HG02852 (cell line): ENCODE measurements around the gene NRCAM.

Experiments used
- ATAC-seq: cut with Tn5 transposase; IDR thresholded peaks from one replicate; pipeline ENCODE4 v1.9.1; 2021; ENCODE audit warnings: mild to moderate bottlenecking, moderate library complexity; ENCODE audit not compliant: unreplicated experiment

Gene NRCAM

DNA sequence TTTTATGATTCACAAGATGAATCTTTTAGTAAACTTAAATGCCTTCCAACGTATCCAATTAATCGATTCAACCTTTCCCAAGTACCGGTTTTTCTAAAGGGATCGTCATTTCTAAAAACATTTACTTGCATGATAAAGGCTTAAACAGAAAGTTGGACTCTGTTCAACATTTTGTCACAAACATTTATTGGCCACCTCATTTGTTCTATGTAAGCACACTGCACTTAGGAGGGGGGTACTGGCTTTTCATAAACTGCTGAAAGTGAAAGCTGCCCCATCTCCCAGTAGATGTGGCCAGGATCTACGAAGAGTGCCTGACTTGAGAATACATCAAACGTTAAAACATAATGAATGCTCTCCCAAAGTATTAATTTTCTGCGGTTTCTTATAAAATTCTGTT is 288.8 kb downstream of the NRCAM start:
- ATAC-seq, result no peak

DNA sequence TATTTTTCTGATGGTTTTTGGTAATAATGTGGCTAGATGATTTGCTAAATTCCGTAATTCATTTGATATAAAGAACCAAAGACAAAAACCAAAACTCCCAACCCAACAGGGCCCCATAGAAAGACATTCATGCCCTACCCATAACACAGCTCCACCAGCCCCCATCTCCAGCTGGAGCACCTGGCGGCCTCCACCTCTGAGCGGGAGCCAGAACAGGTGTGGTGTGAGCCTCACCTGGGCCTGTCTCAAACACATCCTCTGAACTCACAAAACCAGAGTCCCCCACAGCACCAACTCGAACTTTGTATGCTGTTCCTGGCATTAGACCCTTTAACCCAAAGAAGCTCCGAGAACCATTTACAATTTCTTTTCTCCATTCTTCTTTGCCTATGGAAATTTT is 289.5 kb downstream of the NRCAM start:
- ATAC-seq, result no peak

DNA sequence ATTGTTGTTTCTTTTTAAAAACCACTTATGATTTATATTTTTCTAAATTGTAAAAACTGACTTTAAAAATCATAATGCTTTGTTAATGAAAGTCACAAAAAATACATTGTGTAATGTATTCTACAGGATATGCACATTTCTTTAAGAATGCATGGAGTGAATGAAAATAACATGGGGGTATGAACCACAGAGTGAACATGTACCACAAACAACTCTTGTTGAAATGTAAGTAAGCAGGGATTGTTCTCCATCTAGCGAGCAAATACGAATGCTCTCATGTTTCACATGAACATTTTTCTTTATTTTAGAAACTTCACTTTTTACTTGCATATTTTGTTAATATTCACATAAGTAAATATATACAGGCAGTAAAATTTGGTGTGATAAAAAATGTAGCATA is 290.5 kb downstream of the NRCAM start:
- ATAC-seq, result no peak

DNA sequence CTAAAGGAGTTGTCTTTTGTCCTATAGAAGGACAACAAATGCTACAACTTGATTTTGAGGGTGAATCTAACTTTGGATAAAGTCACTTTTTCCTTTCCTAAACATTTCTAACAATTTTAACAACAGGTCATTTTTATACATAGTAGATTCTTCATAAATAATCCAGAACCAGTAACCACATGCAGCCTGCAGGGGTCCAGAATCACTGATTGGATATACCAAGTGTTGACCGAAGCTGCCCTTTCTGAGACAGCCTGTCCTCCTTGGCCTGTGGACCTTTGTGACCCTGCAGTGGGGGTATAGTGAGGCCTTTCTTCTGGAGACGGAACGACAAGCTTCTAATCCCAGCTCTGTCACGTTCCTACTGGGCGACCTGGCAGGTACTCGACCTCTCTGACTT is 291.3 kb downstream of the NRCAM start:
- ATAC-seq, result no peak

DNA sequence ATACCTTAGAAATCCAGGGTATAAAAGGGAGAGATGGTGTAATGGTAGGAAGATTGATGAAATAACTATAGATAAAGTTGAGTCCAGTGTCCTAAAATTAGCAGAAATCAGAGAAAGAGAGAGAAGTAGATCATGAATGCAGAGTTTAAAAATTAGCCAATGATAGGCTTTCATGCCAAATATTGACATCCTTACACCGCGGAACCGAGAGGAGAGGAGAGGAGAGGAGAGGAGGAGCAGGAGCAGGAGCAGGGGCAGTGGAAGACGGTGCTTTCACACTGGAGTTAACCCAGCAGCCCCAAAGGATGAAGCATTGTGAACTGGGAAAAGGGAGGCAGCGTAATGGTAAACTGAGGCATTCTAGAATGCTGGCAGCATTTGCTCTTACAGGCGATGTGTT is 291.9 kb downstream of the NRCAM start:
- ATAC-seq, result no peak

DNA sequence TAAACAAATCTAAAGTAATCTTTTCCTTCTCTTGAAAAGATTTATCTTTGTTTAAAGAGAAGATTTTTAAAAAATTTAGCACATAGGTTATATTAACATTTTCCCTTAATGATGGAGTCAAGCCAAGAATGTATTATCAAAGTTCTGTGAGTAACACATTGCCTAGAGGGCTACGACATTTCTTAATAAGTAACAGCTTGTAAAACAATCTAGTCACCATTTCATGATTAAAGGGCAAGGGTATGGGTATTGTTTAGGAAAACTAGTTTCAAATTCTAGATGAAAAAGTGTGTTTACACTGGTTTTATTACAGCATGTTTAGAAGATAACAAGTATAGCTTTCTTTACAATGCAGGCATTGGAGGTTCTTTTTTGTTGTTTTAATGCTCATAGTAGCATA is 297.5 kb downstream of the NRCAM start:
- ATAC-seq, result no peak

DNA sequence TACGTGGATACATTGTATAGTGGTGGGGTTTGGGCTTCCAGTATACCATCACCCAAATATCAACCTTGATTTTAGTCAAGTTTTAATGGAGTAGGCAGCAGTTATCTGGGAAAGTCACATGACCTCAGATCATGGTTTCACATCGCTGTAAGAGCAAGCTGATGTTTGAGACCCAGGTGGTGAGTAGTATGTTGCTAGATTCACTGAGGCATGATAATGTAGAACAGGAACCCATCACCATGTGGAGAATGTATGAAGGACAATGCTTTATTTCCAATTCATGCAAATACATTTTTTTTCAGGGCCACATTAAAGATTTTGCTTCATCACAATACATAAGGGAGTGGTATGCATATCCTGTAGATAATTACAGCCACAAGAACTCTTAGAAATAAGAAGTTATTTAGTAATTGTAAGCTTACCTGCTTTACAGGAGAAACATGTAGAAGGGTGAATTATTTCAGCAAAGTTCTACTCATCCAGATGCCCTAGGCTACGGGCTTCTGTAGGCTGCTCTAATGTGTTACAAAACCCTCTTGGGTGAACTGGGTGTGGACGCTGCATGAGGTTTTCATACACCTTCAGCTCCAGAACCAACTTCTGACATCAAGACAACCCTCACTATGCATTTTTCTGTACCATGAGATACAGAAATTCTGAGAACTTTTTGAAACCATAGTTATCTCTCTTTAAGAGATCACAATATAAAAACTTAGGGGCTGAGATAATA is 298.5 kb downstream of the NRCAM start:
- ATAC-seq, result no peak

DNA sequence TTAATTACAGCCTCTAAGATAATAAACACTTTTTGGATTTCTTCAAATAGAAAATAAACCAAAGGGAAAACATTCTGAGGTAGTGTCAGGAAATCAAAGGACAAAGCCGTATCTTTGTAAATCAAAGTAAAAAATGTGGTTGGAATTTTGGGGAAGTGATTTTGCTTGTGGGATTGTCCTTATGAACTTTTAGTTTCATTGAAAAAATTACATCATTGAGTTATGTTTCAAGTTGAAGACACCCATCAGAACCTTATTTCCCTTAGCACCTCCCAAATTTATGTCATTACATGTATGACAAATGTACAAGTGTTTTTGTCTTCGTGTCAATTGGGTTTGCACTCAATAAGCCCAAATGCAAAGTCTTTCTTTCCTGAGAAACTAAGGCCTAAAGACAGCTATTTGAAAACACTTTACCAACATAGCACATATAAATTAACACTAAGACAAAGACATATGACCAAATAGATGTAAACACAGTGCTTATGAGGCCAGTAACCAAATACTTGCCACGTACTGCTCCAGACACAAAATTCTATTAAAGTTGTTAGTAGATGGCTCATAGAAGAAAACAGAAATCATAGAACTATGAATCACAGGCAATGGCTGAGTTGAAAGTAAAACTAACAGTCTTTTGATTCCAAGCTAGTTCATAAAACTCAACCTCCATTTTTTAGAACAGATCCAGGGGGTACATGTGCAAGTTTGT is 299.2 kb downstream of the NRCAM start:
- ATAC-seq, result no peak

DNA sequence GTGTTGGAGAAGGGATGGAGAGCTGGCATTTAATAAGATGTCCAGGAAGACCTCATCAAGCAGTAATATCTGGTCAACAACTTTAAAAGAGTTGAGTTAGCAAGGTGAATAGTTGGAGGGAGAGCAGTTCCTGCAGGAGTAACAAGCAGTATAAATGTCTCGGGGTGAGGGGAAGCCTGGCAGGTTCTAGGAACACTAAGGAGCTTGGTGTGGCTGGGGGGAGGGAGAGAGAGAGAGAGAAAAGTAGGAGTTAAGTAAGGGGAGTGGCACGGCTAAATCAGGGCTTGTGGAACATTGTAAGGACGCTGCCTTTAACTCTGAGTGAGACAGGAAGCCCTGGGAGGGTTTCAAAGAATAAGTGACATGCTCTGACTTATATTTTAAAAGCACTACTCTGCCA is 304.0 kb downstream of the NRCAM start:
- ATAC-seq, result no peak

DNA sequence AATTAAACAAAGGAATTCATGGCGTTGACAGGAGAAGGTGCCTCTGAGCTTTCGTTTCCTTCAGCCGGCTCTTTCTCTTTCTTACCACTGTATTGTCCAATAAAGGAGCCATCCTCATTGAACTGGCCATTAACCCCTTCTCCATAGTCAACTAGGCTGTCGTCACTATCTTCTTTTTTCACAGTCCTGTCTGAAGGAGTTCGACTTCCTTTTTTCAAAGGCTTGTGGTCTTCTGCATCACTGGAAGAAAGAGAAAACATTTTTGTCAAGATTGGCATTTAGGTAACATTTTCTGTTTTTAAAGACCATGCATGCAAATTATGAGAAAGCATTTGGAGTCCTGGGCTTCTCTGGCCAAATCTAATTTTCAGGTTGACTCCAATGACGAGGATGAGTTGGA is 306.3 kb downstream of the NRCAM start:
- no peak for ATAC-seq

DNA sequence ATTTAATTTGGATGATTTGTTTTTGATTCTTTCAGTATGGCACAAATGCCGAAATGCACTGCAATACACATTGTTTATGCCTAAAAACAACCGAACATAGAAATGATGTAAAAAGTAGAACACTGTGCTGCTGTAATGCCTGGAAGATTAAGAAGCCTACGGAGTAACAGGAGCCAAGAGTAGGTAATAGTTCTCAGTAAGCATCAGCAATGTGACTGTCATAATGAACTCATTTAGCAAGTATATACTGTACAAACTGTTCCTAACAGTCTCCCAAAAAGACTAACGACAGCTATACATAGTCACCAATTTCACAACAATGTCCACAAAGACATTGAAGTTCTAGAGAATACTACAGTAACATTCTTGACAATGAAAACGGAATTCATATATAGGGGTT is 307.1 kb downstream of the NRCAM start:
- no peak for ATAC-seq

DNA sequence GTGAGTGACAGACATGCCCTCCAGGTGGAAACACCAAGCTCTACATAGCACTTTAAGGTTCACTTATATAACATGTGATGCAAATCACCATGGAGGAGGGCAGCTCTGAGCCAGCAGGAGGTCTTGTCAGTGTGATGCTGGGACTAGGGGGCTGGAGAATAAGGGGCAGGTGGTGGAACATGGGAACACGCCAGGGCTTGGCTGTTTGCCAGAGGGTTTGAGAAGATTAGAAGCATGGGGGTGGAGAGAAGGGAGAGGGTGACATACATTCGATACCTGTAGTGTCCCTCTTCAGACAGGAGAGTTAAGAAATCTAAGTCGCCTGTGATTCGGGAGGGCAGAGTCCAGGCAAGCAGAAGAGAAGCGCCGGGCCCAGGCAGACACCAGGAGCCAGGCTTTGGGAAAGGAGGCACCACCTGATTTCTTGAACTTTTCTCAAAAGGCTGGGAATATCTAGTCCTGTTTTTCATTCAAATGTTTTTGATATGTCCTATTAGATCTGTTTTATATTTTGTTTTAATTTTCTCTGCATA is 309.1 kb downstream of the NRCAM start:
- no peak for ATAC-seq

DNA sequence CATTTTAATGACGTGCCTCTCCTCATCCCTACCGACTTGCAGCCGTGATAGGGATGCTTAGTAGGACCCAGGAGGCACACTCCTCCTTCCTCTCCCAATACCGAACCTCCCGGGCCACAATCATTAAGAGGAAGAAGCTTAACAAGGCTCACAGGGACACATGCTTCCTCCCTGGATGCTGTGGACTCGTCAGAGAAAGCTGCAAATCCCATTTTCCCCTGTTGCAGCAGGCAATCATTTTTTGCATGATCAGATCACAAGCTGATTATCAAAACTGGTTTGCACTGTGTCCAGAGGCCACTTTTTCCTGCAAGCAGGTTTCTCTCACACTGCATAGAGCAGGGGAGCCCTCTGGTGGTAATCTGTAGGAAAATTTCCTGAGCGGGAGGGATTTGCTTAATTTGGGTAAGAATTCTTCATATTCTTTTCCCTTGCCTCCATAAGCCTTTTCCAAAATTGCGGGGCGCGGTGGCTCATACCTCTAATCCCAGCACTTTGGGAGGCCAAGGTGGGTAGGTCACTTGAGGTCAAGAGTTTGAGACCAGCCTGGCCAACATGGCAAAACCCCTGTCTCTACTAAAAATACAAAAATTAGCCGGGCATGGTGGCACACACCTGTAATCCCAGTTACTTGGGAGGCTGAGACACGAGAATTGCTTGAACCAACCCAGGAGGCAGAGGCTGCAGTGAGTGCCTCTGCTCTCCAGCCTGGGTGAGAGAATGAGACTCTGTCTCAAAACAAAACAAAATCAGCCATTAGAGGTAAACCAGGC is 310.0 kb downstream of the NRCAM start:
- no peak for ATAC-seq

DNA sequence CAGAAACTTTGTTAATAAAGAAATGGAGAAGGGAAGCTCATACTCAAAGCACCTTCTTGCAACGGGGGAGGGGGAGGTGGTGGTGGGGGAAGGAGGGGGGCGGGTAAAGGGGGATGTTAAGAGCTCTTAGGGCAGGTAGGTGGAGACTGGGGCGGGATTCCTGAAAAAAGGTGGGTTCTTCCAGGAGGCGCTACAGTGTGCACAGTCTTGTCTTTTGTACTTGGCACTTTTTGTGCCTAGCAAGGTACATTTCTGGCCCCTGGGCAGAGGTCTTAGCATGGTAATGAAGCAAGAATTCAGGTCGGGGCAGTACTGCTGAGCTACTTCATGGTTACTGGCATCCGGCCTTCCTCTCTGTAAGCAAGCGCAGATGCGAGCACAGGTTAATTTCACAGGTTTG is 310.8 kb downstream of the NRCAM start:
- no peak for ATAC-seq

DNA sequence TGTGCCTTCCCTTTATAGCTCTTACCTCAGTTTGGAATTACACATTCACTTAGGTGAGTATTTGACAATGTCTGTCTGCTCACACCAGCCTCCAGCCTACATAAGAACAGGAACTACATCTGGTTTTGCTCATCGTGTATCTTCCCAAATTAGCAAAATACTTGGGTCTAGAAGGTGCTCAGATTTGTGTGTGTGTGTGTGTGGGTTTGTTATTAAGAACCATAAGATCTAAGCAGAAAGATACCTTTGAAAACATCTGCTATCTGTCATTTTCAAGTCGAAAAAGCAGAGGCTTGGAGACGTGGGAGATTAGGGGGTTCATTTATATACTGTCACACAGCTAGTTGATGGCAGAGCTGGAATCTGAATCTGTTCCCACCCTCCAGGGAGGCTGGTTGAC is 311.3 kb downstream of the NRCAM start:
- no peak for ATAC-seq

DNA sequence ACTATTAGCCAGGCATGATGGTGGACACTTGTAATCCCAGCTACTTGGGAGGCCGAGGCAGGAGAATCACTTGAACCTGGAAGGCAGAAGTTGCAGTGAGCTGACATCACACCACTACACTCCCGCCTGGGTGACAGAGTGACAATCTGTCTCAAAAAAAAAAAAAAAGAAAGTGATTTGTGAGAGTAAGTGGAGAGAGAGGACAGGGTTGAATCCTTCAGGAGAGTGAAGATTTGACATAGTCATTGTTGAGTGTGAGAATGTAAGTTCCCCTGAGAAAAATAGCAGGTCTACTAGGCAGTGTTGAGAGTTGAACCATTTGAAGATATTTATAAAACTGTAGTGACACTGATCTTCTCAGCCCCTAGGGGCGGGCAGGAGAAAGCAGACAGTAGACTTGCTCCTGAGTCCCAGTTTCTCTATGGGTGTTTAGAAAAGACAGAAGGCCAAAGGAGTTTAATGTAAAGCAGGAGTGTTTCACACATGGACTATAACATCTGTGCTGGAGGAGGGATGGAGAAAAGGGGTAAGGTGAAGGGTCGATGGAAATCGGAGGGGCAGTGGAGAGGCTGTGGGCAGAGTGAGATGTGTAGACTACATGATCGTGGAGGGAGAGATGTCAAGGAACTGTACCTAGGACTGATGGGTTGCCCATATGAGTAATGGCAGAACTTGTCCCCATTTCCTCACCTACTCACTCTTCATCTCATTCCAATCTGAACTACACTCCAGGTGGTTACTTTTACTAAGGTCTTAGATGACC is 312.4 kb downstream of the NRCAM start:
- no peak for ATAC-seq

DNA sequence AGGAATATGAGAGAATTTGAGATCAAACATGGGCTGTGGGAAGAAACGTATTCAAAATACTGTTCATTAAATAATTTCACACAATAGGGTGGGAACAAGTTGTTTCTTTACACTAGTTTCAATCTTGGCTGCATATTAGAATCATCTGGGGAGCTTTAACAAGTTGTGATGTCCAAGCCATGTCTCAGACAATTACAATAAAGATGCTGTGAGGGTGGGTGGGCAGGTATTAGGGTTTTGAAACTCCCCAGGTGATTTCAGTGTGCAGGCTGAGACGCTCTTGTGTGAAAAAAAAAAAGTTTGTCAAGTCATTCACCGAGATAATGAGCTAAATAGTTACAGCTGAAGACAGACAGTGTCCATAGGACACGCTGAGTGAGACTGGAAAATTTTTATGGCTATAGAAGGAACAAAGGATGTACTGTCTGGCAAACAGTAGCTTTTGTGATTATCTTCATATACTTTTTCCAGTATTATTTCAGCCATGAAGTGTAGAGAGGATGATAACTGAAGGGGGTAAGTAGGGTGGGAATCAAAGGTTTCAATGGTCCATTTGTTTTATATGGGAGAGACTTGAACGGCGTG is 313.5 kb downstream of the NRCAM start:
- ATAC-seq, result no peak

DNA sequence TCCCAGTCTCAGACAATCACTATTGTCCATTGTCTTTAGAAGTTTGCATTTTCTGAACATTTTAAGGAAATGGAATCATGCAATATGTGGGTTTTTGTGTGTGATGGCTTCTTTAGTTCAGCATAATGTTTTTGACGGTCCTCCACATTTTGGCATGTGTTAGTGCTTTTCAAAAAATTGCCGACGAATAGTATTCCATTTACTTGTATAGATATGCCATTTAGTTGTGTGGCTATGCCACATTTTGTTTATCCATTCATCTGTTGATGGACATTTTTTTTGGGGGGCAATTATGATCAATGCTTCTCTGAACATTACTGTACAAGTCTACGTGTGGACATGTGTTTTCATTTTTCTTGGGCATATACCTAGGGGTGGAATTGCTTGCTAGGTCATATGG is 314.1 kb downstream of the NRCAM start:
- ATAC-seq, result no peak

DNA sequence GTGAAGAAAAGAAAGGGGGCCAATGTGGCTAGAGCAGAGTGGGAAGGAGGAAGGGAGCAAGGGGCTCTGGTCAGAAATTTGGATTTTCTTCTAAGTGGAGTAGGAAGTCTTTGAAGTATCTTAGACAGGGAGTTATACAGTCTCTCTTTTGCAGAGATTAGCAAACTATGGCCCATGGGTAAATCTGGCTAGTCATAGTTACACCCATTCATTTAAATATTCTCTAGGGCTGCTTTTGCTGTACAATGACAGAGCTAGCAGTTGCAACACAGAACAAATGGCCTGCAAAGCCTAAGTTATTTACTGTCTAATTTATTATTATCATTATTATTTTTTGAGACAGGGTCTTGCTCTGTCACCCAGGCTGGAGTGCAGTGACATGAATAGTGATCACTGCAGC is 315.6 kb downstream of the NRCAM start:
- ATAC-seq, result no peak

DNA sequence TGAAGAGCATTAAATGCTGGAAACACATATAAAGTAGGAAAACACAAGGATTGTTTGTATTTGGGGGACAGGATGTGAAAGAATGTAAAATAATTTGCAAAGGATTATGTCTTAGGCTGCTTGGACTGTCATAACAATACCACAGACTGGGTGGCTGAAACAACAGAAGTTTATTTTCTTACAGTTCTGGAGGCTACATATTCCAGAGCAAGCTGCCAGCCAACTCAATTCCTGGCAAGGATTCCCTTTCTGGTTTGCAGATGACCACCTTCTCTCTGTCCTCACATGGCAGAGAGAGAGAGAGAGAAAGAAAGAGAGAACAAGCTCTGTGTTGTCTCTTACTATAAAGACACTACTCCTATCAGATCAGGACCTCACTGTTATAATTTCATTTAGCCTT is 317.3 kb downstream of the NRCAM start:
- ATAC-seq, result no peak

DNA sequence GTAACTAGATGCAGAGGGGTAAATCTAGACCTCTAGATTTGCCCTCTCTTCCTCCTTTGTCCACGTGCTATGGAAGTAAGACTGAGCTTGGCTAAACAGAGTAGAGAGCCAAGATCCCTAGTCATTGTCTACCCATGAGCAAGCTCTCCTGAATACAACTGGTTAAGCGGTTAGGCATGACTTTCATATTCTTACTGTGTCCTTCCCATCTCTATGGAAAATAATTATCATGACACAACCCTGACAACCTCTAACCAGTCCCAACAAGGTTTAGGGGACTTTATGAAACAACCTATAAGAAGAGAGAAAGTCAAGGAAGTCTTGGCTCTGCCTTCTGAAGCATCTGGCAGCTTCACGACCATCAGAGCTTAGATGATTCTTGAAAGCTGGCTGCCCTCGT is 318.2 kb downstream of the NRCAM start:
- no peak for ATAC-seq
